Measurements from ENCODE around the gene SLC12A5.

Gene SLC12A5

DNA sequence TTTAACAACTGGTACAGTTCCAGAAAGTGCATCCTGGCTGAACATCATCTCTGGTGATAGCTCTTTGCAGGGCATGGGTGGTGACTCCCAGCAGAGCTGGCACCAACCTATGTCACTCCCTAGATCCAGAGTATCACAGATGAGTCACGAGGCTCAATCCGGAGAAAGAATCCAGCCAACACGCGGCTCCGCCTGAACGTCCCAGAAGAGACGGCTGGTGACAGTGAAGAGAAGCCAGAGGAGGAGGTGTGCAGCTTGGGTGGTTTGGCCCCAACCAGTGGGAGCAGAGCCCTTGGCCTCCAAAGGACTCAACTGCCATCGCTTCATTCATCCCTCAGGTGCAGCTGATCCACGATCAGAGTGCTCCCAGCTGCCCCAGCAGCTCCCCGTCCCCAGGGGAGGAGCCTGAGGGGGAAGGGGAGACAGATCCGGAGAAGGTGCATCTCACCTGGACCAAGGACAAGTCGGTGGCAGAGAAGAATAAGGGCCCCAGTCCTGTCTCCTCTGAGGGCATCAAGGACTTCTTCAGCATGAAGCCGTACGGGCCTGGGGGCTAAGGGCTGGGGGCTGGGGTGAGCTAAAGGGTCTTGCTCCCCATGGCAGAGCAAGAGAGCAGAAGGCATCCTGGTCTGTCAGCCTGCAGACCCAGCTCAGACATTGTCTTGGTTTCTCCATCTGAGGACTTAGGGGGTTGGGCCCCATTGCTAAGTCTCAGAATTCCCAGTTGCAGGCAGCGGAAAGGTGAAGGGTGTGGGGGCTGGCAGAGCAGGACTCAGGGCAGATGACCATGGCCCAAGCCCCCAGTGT is 27.2 kb downstream of the SLC12A5 start:
- no peak for DNase-seq

DNA sequence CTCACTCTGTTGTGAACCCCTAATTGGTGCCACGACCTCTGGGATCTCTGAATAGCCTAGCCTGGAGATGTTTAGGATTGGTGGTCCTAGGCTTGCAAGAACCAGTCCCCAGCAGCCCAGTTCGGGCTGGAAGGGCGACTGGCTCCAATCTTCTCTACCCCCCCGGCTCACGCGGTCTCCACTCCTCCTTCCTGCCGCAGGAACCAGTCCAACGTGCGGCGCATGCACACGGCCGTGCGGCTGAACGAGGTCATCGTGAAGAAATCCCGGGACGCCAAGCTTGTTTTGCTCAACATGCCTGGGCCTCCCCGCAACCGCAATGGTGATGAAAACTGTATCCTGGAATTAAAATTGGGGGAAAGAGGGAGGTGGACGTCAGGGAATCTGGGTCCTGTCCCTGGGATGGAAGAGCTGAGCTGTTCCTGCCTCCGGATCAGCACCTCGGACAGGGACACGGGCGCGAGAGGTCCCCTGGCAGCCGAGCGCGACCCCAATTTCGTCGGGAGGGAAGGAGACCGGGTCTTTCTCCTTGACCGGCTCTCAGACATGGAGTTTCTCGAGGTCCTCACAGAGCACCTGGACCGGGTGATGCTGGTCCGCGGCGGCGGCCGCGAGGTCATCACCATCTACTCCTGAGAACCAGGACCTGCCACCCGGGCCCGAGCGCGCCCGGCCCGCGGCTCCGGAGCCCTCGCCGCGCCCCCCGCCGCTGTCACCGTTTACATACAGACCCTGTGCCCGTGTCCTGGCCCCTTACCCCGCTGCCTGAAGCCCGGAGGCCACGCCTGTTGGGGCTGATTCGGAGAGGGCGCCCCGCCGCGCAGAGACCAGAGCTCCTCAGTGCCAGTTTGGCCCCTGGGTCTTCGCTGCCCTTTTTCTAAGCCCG is 28.2 kb downstream of the SLC12A5 start:
- DNase-seq = no peak

DNA sequence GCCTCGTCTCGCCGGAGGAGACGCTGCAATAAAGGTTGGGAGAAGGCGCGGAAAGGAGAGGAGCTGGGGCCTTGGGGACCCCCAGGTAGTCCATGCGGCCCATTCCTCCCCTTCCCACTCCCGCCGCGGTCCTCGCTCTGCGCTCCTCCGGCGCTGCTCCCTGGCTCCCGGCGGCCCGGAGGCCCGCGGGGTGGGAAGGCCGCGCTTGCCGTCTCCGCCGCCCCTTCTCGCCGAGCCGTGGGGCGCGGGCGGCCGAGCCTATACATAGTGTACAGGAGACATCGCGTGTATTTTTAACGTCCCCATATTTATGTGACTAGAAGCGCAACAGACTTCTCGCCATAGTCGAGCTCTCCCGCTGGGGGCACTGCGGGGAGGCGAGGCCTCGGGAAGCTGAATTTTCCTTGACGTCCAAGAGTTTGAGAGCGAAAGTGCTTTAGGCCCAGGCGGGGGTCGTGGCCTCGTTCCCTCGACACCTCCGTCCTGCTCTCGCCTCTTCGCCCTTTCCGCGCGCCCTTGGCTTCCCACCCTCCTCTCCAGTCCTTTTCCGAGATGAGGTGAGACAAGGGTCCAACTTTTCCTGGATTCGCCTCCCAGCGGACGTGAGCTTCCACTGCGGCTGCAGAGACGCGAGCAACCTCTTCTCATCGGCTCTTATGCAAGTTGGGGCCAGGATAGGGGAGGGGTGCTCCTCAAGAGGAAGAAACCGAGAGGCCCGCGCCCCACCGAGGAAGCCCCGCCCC is 29.0 kb downstream of the SLC12A5 start:
- DNase-seq = no peak

DNA sequence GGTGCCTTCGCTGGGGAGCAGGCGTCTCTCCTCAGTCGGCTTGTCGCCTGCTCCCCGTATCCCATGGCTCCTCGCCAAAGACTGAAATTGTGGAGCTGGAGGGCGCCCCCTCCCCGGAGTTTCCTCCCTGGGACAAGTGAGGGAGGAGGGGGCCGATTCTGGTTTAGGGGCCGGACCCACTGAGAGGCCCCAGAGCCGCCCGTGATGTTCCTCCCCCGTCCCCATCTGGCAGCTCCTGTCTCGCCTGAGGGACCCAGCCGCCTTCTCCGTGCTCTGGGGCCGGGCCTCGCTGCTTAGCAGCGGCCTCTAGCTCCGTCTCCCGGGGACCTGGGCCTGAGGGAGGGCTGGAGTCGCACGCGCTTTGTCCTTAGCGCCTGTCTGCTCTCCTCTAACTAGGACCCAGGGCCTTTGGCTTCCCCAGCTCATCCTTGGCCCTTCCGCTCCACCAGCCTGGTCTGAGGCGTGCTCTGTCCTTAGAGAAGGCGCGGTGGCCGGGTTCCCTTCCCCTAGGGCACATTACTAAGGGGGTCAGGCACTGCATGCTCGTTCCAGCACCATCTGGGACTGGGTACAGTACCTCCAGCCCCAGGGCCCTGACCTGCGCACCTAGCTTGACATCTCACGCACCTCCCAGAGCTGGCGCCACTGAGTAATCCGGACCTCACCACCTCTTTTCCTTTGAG is 29.7 kb downstream of the SLC12A5 start:
- no peak for DNase-seq

DNA sequence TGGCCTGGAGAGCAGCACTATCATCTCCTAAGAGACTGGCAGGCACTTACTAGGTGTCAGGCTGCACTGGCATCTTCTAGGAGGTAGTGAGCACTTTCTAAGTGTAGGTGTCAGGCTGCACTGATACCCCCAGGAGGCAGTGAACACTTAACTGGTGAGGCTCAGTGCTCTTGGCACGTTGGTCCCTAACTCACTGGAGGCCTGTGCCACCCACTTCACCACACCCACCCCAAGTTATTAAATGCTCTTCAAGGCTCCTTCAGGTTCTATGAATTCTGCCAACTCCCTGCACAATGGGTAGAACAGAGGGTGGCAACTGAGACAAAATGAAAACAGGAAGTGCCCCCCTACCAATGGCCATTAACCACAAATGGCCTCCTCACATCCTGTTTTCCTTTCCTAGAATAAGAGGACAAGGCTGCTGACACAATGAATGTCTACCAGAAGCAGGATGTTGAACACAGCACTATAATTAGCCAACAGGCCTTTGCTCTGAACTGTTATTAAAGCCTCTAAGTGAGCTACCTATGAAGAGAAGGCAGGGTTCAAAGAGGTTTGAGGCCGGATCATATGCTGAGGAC is 31.4 kb downstream of the SLC12A5 start:
- no peak for DNase-seq

DNA sequence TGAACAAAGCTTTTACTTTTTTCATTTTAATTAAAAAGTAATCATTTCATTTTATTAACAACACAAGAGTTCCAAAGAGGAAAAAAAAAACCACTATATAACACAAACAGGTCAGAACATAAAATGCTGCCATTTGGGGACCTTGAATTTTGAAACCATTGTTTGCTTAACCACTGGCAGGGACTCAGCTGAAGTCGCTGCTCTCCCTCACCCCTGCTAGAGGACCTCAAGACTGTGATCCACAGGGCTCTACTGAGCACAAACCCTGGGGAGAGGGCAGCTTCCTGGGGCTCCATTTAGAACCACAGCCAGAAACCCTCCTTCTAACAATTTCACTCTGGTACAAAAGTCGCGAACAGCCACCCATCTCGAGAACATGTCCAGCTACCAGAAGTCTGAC is 32.0 kb downstream of the SLC12A5 start:
- no peak for DNase-seq

DNA sequence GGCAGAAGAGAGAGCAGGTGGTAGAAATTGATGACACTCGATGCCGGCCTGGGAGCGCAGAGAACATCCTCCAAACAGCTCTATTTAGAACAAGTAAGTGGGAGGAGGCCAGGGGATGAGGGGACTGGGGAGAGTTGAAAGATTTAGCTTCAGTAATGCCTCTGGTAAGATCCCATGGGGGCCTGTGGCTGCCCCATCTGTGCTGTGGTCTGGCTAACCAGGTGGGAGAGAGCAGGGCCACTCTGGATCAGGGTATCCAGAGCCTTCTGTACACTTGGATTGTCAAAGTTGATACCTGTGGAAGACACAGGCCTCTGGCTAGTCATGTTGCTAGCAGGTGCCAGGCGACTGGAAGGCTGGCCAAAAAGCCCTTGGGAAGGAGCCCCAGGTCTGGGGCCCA is 33.1 kb downstream of the SLC12A5 start:
- no peak for DNase-seq

DNA sequence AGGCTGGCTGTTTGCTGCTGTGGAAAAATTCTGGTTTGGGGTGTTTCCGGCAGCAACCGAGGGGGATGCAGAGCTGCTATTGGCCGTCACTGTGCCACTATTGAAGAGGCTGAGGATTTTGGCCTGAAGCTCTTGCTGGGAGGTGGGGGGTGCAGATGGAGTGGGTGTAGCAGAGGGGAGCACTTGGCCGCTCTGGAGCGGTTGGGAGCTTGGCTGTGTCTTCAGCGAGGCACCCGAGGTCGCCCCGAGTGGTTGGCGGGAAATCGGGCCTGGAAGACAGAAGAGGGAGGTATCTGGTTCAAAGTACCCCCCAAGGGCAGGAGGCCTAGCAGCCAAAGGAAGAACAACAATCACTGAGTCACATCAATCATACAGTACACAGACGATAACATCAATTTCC is 33.6 kb downstream of the SLC12A5 start:
- DNase-seq = no peak

DNA sequence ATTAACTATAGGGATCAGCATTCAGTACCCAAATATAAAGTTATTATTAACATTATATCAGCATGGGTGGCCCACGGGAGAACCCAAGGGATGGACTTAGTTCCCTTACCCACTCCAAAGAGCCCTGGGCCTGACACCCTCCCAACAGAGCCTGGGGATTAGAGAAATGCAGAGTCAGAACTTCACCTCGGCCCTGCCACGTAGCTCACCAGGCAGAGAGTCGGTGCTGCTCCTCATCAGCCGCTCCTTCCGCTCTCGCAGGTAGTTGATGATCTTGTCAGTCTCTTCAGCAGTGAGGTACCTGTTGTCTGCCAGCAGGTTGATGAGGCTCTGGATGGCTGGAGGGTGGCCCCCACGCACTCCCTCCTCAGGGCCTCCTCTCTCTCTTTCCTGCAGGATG is 34.1 kb downstream of the SLC12A5 start:
- no peak for DNase-seq

DNA sequence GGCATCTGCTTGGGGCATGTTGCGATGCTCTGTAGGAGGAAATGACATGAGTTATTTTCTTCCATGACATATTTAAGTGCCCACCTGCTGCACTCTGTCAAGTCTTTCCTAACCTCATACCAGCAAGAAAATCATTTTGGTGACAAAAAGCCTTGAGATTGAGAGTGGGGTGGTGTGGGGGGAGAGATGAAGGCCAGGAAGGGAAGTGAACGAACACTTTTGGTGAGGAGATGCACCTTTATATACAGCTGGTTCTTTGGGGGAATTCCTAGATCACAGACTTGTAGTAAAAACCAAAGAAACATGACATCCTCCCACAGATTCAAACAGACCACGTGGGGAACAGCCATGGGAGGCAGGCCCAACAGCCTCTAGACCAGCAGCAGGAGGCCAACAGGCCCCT is 34.6 kb downstream of the SLC12A5 start:
- no peak for DNase-seq

DNA sequence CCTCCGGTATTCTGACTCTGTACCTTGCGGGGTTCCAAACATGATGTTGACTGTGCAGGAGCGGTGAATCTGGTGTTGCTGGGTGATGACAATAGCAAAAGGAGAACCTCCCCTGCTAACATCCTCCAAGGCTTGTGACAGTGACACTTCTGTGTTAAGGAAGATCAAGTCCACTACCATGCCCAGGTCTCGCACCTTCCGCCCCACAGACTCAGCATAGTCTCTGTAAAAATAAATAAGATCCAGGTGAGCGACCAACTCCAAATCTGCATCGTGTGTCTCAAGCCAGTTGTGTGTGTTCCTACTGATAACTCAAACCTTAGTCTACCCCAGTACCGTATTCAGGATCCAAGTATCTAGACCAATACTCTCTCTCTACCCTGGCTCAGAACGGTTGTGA is 36.0 kb downstream of the SLC12A5 start:
- no peak for DNase-seq

DNA sequence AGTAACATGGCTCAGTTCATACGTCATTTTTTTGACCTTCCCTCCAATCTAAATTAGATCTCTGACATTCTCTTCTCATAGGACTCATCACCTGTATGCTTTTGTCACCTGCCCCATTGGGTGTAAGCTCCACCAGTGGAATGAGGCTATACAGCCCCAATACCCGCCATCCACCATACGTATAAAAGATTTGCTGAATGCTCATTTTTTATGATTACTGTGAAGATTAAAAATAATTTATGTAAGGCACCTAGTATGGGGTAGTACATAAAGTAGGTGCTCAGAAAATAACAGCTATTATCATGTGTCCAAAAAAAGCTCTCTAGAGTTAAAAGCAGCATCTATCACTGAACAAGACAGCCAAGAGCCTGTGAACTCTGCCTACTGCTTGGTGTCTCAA is 36.7 kb downstream of the SLC12A5 start:
- no peak for DNase-seq

DNA sequence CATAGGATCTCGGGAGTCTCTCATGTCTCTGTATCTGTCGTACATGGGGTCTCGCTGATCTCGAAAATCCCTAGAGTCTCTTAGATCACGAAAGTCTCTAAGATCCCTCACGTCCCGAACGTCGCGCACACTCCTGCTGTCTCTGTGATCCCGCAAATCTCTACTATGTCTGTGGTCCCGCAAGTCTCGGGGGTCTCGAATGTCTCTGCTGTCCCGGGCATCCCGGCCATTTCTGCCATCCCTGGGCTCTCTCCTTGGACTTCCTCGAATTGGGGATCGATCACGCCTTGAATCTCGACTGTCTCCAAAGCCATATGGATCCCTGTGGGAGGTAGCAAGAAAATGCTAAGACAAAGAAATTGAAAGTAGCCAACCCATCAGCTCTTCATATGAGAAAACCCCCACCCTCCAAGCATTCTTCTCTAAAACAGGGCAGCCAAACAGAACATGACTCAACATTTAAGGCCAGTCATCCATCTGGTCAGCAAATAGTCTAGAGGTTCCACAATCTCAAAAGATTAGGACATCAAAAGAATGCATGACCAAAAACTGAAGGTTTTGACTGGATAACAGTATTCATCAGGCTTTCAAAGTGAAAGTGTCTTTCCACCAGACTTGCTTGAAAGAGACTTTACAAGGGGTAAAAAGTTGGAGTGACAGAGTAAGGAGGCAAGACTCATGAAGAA is 41.3 kb downstream of the SLC12A5 start:
- no peak for DNase-seq

DNA sequence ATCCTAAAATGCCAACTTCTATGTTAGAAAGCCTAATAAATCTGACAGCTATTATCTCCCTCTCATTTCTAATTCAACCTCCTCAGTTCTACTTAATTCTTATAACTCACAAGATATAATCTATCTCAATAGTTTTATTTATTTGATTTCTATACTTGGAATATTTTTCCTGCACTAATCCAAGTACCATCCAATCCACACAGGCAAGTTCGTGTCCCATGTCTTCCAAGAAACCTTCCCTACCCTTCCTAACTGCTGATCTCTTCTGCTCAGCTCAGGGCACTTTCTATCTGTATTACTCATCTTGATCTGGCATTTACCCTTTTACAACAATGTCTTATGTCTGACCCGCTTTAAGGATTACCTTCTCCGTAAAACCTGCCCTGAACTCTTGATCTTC is 42.6 kb downstream of the SLC12A5 start:
- no peak for DNase-seq

DNA sequence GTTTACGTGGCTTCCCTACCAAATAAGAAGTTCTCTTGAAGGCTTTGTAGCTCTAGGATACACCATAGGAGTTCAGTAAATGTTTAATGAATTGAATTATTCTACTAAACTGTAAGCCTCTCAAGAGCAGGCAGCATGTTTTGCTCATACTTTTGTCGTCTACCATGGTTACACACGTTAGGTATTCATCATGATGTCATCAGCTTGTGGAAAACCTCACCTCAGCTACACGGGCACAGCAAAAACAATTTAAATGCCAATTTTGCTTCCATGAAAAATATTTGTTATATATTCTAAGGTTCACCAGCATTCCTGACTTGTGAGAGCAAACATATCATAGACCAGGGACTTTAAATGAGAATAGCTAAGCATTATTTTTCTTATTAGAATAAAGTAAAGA is 44.0 kb downstream of the SLC12A5 start:
- no peak for DNase-seq

DNA sequence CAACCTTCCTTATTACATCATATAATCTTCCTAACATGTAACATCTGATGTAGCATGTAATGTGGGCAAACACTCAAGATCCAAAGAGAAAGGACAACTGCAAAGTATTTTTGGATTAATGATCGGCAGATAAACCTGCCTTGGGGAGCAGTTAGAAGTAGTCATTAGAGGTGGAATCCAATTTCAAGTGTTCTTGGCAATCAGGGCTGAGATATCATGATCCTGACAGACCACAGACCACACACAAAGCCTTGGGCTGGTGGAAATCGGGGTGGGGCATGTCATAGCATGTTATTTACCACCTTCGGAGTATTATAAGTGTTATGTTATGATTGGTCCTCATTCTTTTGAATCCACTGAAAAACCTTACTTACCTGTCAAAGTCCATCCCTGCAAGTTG is 44.4 kb downstream of the SLC12A5 start:
- DNase-seq = no peak

DNA sequence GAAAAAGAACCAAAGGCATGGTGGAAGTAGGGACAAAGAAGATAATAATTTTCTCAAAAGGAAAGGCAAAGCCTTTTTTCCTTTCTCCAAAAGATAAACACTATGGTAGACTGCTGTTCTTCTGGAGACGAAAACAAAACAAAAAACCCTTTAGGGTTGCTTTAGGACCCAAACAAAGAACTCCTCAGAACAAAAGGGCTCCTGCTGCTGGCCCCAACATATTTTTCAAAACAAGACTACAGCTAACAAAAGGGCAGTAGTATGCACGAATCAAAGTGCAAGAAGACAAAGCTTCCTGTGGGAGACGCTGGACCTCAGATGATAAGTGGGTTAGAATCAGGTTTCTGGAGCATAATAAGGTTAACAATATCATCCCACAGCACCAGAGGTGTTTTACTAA is 45.0 kb downstream of the SLC12A5 start:
- DNase-seq = no peak

DNA sequence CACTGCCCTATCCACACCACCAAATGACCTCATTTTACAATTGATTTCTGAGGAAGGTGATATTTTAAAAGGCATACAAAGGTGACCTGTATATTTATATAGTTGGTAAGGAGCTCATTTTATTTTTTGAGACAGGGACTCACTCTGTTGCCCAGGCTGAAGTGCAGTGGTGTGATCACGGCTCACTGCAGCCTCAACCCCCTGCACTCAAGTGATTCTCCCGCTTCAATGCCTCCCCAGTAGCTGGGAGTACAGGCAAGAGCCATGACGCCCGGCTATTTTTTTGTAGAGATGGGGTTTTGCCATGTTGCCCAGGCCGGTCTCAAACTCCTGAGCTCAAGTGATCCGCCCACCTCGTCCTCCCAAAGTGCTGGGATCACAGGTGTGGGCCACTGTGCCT is 47.8 kb downstream of the SLC12A5 start:
- no peak for DNase-seq

DNA sequence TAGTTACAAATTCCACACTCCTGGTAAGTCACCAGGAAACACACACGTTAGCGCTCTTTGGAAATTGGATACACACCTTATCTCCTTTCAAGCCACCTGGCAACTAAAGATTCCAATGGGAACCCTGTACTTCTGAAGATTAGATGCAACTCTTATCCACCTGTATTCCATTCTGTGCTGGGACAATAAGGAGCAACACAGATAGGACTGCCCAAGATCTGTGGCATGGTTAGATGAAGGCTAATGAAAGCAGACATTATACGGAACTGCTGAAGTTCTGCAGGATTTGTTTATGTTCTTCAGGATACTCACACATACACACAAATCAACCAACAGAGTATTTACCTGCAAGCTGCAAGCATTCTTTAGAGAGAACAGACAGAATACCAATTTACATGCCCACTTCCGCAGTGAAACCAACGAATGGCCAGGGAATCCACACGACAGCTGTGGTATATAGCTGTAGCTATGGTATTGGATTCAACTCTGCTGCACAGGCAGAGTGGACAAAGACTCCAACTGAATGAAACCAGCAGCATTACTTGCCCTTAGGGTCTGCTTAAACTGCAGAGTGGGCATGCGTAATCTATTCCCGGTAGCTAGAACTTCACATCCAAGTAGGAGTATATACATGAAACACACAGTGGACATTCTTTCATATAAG is 48.8 kb downstream of the SLC12A5 start:
- DNase-seq = no peak

DNA sequence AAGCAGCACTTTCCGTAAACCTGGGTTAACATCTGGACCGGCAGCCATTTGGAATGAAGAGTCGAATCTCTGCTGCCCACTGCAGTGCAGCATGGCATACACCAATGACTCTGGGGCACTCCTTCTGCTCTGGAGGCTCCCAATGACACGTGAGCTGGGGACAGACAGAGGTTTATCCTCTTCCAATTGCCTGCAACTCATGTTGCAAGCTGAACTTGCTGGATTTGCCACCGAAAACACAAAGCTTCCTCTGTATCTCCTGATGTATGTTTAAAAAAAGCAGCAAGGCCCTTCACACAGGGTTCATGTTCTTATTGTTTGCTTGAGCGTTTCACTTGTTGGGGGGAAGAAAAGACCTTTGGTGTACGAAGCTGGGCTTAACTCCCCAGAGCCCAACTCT is 49.9 kb downstream of the SLC12A5 start:
- DNase-seq = no peak

DNA sequence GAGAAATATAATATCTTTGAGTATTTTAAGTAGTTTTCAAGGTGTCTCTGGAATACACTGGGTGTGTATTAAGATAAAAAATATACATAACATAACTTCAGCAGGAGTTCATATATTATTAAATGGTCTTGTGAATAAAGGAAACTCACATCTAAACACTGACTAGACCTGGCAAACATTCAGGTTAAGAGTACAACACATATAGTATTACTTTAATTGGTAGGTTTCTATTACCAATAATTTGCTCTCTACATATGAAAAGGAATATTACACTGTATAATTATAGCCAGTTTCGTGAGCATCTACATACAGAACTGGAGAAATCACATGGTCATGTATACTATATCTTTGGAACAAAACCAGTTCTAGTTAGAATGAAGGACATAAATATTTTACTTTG is 52.1 kb downstream of the SLC12A5 start:
- DNase-seq = no peak

Measured in T-helper 9 cell (primary cell).